ENCODE measurements around the gene TSPEAR. TPM values are rescaled to one million over a fixed set of nuclear protein-coding genes. Genes with fewer than 3 reads are reported as not detected.

The TSPEAR gene
- total RNA-seq, 2 experiments from 2014 or later = not detected

DNA sequence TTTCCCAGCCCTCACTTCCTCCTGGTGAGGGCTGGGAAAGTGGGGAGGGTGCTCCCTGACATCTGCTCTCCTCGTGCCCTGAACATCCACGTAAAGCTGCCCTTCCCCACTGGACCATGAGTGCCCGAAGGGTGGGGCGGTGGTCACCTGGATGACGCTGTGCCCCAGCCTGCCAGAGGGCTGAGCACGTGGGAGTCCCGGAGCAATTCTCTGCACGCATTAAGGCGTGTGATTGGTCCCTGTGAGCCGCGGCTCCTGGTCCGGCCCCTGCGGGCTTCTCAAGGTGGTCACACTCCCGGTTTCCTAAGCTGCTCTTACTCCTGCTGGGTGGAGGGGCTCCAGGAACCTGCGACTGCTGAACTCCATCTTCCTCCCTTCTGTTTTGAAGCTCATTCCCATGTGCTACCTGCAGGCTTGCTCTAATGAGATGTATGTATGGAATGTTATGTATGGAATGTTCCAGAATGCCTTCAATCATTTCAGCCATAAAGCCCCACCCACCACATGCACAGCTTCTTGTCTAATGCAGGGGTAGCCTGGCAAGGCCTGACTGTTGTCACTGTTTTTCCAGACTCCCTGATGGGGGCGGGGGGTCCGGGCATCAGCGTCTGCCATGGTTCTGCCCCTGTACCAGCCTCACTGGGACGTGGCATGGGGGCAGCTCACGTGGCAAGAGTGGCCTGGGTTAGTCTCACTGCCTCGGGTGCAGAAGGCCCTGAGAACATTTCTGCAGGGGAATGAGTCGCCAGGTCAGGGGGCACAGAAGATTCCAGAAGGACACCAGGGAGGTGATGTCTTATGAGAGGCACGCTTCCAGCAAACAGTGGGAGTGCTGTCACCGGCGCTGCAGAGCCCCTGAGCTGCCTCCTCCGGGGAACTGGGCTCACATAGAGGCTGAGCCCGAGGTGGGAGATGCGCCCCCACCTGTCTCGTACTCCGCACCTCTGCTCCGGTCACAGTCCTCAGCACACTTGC, 190.8 kb downstream of the TSPEAR start:
- Histone ChIP-seq H3K4me1 (ENCODE audit: insufficient read depth, low read length, poor library complexity, severe bottlenecking) (no peaks in the 10 kb centered on the region), H3K9me2 (ENCODE audit: insufficient read depth, low read length) (no peaks in the 10 kb centered on the region), H3K4me2 (ENCODE audit: low read length) (no peak overlapping the region), H4K20me1 (ENCODE audit: insufficient read depth, low read length) (no peaks in the 10 kb centered on the region), H3K36me3 (ENCODE audit: insufficient read depth, low read length) (no peaks in the 10 kb centered on the region), H3K27ac (ENCODE audit: low read depth, low read length, poor library complexity, severe bottlenecking) (no peak overlapping the region), H3K9me3 (ENCODE audit: low read length) (no peaks in the 10 kb centered on the region; the same call in 1 of the 2 replicates), H3K4me3 (ENCODE audit: low read depth, low read length, poor library complexity, severe bottlenecking) (no peak overlapping the region), H3K79me2 (ENCODE audit: insufficient read depth, low read depth, low read length) (no peaks in the 10 kb centered on the region), H2AFZ (ENCODE audit: low read length) (no peak overlapping the region)
- POLR2A ChIA-PET = no interaction called here
- TF ChIP-seq CTCF (conservative IDR thresholded peaks at IDR 0.05; ENCODE audit: low read length) (no peak), EZH2phosphoT487 (IDR thresholded peaks at IDR 0.05; ENCODE audit: borderline replicate concordance, low read depth, low read length) (no peak)
- no TSS peak for BruUV-seq (replicated peaks)
- CTCF ChIA-PET (ENCODE audit: unreplicated experiment) = no interaction called here
- intact Hi-C loops (cut with micrococcal nuclease; ENCODE audit: unreplicated experiment) = no loop called here
- no peak for DNase-seq (ENCODE audit: low spot score)

DNA sequence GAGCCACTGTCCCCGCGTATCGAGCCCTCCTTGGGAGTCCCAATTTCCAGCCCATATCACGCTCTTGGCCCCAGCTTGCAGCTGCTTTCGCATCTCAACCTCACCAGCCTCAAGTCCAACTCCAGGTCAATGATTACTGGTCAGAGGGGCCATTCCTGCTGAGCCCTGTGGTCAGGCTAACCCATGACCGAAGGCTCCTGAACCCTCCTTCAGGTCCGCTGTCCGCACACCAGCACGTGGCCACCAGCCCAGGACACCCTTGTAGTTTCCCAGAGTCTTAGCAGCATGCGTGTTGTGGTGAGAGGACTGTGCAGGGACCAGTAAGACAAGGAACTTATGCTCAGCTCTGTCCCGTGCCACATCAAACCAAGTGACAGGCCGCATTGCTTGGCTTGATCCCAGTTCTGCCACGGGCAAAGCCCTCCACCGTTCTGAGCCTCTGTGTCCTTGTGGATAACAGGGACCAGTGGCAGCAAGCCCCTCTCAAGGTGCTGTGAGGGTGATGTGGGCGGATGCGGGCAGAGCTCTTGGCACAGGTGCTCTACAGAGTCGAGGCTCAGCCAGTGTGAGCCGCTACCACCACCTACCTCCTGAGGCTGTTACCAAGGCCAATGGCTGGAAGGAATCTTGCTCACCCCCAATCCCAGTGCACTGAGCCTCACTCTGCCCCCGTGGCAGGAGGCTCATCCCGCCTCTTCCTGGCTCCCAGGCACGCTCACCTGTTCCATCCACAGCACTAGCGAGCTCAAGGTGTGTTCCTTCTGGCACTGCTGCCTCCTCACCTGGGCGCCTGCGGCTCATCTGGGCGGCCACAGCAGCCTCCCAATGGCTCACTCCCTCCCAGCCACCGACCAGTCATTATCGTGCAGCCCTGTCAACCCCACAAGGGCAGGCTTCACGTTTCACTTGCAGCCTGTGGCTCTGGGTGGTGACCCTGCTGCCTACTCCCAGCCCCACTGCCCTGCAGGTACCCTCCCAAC, 191.7 kb downstream of the TSPEAR start:
- DNase-seq (ENCODE audit: low spot score) = no peak
- H3K4me1 ChIP-seq (ENCODE audit: insufficient read depth, low read length, poor library complexity, severe bottlenecking) = no peaks in the 10 kb centered on the region
- H3K36me3 ChIP-seq (ENCODE audit: insufficient read depth, low read length) = no peaks in the 10 kb centered on the region
- CTCF ChIA-PET (ENCODE audit: unreplicated experiment) = no interaction called here
- H3K79me2 ChIP-seq (ENCODE audit: insufficient read depth, low read depth, low read length) = no peaks in the 10 kb centered on the region
- H3K9me2 ChIP-seq (ENCODE audit: insufficient read depth, low read length) = no peaks in the 10 kb centered on the region
- intact Hi-C loops (cut with micrococcal nuclease; ENCODE audit: unreplicated experiment) = no loop called here
- no TSS peak for BruUV-seq (replicated peaks)
- H3K9me3 ChIP-seq (ENCODE audit: low read length) = no peaks in the 10 kb centered on the region; the same call in 1 of the 2 replicates
- H3K4me3 ChIP-seq (ENCODE audit: low read depth, low read length, poor library complexity, severe bottlenecking) = no peak overlapping the region
- TF ChIP-seq EZH2phosphoT487 (IDR thresholded peaks at IDR 0.05; ENCODE audit: borderline replicate concordance, low read depth, low read length) (no peak), CTCF (conservative IDR thresholded peaks at IDR 0.05; ENCODE audit: low read length) (no peak)
- POLR2A ChIA-PET = no interaction called here
- H3K27ac ChIP-seq (ENCODE audit: low read depth, low read length, poor library complexity, severe bottlenecking) = no peak overlapping the region
- no peak overlapping the region for H3K4me2 ChIP-seq (ENCODE audit: low read length)
- no peak overlapping the region for H2AFZ ChIP-seq (ENCODE audit: low read length)
- H4K20me1 ChIP-seq (ENCODE audit: insufficient read depth, low read length) = no peaks in the 10 kb centered on the region

Data from OCI-LY7 (cell line).